ENCODE data around the gene LTBP1. TPM values are rescaled to one million over a fixed set of nuclear protein-coding genes. Genes with fewer than 3 reads are reported as not detected.

Gene LTBP1
- polyA plus RNA-seq, 3 donors: 1.3 to 8.8 (median 7.0) TPM

DNA sequence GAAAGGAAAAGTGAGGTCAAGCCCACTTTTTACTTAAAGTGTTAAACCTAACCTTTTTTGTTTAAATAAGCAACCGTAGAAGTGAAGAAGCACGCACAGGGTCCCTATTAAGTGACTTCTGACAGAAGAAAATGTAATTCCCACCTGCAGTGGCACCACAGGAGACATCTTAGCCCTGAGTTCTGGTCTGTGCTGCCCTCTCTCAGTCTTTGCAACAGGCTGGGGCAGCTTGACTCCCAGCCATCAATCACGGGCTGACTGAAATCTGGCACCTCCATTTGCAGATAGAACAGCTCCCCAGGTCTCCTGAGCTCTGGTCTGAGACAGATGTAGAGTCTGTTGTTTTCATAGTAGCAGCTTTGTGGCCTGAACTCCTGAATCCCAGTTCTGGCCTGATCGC is 170.0 kb downstream of the LTBP1 start:
- H3K27ac ChIP-seq (ENCODE audit: low read depth, low read length): no peak overlapping the region
- WGBS, 3 donors: 66 to 91% (median 87%) methylated on average over 4 of the region's 4 CpGs

GRCh38 chr2:33118651-33119050 is 171.9 kb downstream of the LTBP1 start:
- H3K27ac ChIP-seq (ENCODE audit: low read depth, low read length): no peak overlapping the region
- WGBS, 3 donors: 80 to 91% (median 88%) methylated on average over 6 of the region's 6 CpGs

DNA sequence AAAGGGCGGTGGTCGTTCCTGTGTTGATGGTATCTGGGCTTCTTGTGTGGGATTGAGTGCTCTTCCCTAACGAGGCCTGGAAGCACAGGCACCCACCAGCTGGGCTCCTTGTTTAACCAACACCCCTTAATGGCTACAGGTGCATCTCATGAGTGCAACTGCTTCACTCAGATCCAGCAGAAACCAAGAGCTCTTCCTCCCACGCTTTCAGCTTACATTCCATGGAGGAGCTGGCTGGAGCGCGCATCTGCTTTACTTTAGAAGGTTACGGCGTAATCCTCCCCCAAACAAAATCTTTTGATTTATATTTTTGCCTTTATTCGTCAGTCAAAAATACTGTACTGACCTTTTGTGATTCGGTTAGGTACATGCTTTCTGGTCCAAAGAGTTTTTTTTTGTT is 174.7 kb downstream of the LTBP1 start:
- H3K27ac ChIP-seq (ENCODE audit: low read depth, low read length): no peak overlapping the region

DNA sequence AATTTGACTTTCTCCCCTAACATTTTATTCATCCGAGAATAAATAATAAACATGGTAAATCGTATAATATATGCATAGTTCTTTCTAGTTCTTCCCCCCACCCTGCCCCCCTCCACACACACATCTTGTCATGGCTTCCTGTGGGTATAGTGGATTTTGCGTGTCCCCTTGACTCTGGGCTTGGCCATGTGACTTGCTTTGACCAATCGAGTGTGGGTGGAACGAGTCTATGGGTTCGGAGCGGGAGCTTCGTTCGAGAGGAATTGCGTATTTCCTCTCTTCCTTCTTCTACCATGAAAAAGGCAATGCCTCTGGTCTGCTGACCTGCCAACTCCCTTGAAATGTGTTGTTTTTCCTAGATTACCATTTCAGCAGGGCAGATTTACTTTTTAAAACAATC is 175.2 kb downstream of the LTBP1 start:
- WGBS, 3 donors: 92 to 95% (median 94%) methylated on average over 10 of the region's 10 CpGs
- no peak overlapping the region for H3K27ac ChIP-seq (ENCODE audit: low read depth, low read length)

More for the DNA sequence above, 174.7 kb downstream of the LTBP1 start:
- whole genome bisulfite sequencing, 3 donors: 85 to 86% (median 85%) methylated on average over 10 of the region's 10 CpGs

- WGBS, 3 donors: 88 to 97% (median 97%) methylated on average over 3 of the region's 3 CpGs
- H3K27ac ChIP-seq (ENCODE audit: low read depth, low read length): no peak overlapping the region
These were observed 176.0 kb downstream of the LTBP1 start for GRCh38 chr2:33122726-33123125.

DNA sequence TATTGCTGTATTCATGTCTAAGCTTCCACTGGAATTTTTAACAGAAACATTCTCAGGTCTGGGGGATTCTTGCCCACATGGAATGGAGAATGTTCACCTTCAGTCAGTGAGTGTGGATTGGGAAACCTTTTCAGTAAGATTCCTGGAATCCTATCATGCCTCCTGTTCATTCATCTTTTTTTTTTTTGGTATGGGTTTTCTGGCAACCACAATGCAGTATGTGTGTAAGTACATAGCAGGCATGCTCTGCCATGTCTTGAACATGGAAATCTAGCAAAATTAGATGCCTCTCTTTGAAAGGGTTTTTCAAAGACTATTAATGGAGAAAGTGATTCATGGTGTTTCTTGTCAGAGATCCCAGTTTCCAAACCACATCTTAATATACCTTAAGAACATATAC is 176.5 kb downstream of the LTBP1 start:
- no peak overlapping the region for H3K27ac ChIP-seq (ENCODE audit: low read depth, low read length)

GRCh38 chr2:33126552-33126951 is 179.8 kb downstream of the LTBP1 start:
- WGBS, 3 donors: 77 to 88% (median 84%) methylated on average over 1 of the region's 1 CpG
- H3K27ac ChIP-seq (ENCODE audit: low read depth, low read length): no peak overlapping the region

GRCh38 chr2:33126958-33127357 is 180.2 kb downstream of the LTBP1 start:
- no peak overlapping the region for H3K27ac ChIP-seq (ENCODE audit: low read depth, low read length)
- 55 to 77% (median 65%) methylated on average over 3 of the region's 3 CpGs for WGBS, 3 donors

- WGBS, 3 donors: 83 to 87% (median 84%) methylated on average over 7 of the region's 7 CpGs
- H3K27ac ChIP-seq (ENCODE audit: low read depth, low read length): no peak overlapping the region
These were observed 182.7 kb downstream of the LTBP1 start for GRCh38 chr2:33129263-33130053.

DNA sequence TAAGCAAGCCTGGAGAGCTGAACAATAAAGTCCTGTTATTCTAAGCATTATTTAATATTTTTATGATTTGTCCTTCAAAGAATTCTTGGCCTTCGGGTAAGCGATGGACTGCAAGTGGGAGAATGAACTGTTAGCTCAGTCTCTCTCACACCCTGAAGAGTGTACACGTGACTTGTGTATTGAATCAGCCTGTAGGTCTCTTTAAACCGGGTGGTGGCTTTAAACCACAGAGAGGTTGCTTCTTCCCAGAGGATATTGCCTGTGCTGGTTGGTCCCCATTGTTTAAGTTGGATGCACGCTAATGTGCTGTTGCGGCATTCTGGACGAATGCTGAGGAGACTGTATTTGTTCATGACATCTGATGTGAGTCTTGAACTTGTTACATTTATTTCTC is 183.3 kb downstream of the LTBP1 start:
- no peak overlapping the region for H3K27ac ChIP-seq (ENCODE audit: low read depth, low read length)
- WGBS, 3 donors: 71 to 85% (median 76%) methylated on average over 7 of the region's 7 CpGs

GRCh38 chr2:33130544-33130943 is 183.8 kb downstream of the LTBP1 start:
- H3K27ac ChIP-seq (ENCODE audit: low read depth, low read length): no peak overlapping the region
- 66 to 76% (median 72%) methylated on average over 6 of the region's 6 CpGs for WGBS, 3 donors

GRCh38 chr2:33131111-33131510 is 184.4 kb downstream of the LTBP1 start:
- H3K27ac ChIP-seq (ENCODE audit: low read depth, low read length): no peak overlapping the region
- 96 to 97% (median 96%) methylated on average over 4 of the region's 4 CpGs for WGBS, 3 donors

DNA sequence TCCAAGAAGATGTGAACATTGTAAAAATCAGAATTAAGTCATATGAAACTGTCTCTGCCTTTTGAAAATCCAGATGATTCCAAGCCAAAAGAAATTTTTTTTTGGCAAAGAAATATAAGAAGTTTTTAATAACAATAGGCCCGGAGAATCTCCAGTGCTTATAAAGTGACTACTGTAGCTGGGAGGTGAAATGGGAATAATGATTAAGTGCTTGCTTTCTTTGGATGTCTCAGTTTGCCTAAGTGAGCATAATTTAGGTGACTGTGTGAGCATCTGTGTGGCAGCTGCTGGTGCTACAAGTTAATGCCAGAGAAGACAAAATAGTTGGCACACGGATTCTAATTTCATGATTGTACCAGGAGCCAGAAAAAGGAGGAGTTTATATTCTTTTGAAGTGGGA is 185.0 kb downstream of the LTBP1 start:
- WGBS, 3 donors: 29 to 40% (median 32%) methylated on average over 2 of the region's 2 CpGs
- H3K27ac ChIP-seq (ENCODE audit: low read depth, low read length): no peak overlapping the region

DNA sequence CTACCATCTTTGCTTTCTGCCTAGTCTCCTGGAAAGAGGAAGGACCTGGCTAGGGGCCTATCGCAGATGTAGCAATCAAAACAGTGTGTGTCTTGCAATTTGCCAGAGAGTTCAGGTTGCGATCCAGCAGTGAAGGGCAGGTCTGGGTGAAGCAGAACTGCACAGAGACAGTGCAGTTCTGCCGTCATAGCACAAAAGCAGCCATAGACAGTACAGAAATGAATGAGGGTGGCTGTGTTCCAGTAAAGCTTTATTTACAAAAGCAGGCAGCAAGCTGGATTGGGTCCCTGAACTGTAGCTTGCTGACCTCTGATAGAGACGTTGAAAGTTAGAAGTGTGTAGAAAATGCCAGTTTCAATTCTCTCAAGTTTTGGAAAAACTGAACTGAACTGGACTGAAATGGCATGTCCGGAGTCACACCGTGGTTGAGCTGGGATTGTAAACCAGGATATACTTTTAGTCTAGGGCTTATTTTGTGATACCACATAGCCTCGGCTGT is 186.8 kb downstream of the LTBP1 start:
- peak overlapping the region; percentile 3 for H3K27ac ChIP-seq (ENCODE audit: low read depth, low read length)
- WGBS, 3 donors: 50 to 65% (median 55%) methylated on average over 7 of the region's 7 CpGs

DNA sequence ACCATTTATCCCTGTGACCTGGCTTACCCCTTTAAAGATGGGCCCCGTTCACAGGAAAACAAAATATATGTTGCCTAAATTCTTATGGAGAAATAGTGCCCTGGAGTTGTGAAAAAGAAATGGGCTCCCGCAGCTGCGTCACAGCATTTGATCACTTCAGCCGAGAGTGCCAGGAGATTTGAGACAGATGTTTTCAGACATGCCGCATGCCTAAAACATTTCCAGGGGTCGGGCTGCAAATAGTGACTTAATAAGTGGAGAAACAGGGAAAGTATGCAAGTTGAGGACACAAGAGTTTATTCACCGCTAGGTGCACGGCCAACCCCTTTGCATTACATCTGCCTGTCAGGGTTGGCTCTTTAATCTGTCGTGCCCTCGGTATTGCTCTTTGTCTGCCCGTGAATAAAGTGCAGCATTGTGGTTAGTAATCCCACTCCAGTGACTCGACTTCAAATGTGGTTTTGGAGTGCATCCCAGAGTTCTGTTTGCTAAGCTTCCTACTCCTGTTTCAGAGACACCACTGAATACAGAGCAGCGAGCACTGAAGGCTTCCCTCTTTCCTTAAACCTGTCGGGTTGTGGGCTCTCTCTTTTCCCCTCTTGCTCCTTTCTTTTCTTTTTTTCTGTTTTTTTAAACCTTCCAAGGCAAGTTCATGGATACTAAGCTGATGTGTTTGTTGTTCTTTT is 187.5 kb downstream of the LTBP1 start:
- 23 to 45% (median 30%) methylated on average over 14 of the region's 14 CpGs for WGBS, 3 donors

GRCh38 chr2:33134791-33135560 is 188.2 kb downstream of the LTBP1 start:
- WGBS, 3 donors: 58 to 78% (median 67%) methylated on average over 13 of the region's 13 CpGs
- H3K27ac ChIP-seq (ENCODE audit: low read depth, low read length): no peak overlapping the region

More for the DNA sequence above, 187.5 kb downstream of the LTBP1 start:
- H3K27ac ChIP-seq (ENCODE audit: low read depth, low read length): peak overlapping the region; percentile 3

DNA sequence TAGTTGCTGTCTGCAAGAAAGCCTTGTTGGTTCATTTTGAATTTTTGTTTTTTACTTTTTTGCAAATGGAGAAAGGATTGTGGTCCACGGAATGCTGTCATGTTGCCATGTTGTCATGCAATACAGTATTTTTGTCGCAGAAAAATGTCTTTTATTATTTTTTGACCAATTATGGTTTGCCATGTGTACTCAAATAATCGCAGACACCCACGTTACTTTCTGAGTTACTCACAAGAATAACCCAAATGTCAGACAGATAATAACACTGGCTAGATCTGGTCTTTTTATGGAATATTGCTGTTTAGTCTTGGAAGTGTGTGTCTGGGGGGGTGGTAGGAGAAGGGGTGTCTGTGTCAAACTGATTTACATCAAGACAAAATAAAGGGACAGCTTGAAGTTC is 188.9 kb downstream of the LTBP1 start:
- whole genome bisulfite sequencing, 3 donors: 54 to 86% (median 72%) methylated on average over 4 of the region's 4 CpGs
- H3K27ac ChIP-seq (ENCODE audit: low read depth, low read length): no peak overlapping the region

- H3K27ac ChIP-seq (ENCODE audit: low read depth, low read length): no peak overlapping the region
- WGBS, 3 donors: 48 to 53% (median 52%) methylated on average over 4 of the region's 4 CpGs
These were observed 189.3 kb downstream of the LTBP1 start for GRCh38 chr2:33136056-33136455.

GRCh38 chr2:33136566-33136965 is 189.8 kb downstream of the LTBP1 start:
- no peak overlapping the region for H3K27ac ChIP-seq (ENCODE audit: low read depth, low read length)

More at GRCh38 chr2:33136566-33136965, 189.8 kb downstream of the LTBP1 start:
- WGBS, 3 donors: 61 to 74% (median 65%) methylated on average over 1 of the region's 1 CpG

Measured in adipose tissue (tissue), 3 donors.